Occipital lobe (tissue), 2 donors: ENCODE results near the gene GABRR3. TPM values are rescaled to one million over a fixed set of nuclear protein-coding genes. Genes with fewer than 3 reads are reported as not detected.
A peak's percentile ranks its signal among the peaks of the same experiment; 100 is the strongest.
"Not testable (repeated sequence)": the region's sequence is repeated elsewhere in the genome, so short reads cannot be mapped to it uniquely, and the experiment has no call there.

Experiments used
- DNase-seq: peaks from one replicate; lab custom pipeline; 2025; lab: John Stamatoyannopoulos, UW
- total RNA-seq: library from RNA; depleted of rRNA; stranded (reverse); fragments of >200 nt; gene quantifications from one replicate; pipeline ENCODE4 v1.2.3, GENCODE V29; 2014

GABRR3 gene
- total RNA-seq, 1 donor from 2014 or later = not detected

- DNase-seq = peak; percentile 80
These were observed 11.9 kb downstream of the GABRR3 start for GRCh38 chr3:98022978-98023820.

- DNase-seq = no peak
These were observed 13.1 kb downstream of the GABRR3 start for GRCh38 chr3:98021830-98022560.

- DNase-seq = no peak
These were observed 14.7 kb downstream of the GABRR3 start for GRCh38 chr3:98020412-98020811.

- no peak for DNase-seq
These were observed 16.8 kb downstream of the GABRR3 start for GRCh38 chr3:98018301-98018700.

- DNase-seq = no peak
These were observed 20.9 kb downstream of the GABRR3 start for GRCh38 chr3:98014268-98014585.

GRCh38 chr3:98013411-98014267, 21.5 kb downstream of the GABRR3 start:
- no peak for DNase-seq

- no peak for DNase-seq
These were observed 22.1 kb downstream of the GABRR3 start for GRCh38 chr3:98012979-98013378.

GRCh38 chr3:98010883-98011449, 24.1 kb downstream of the GABRR3 start:
- not testable (repeated sequence) for DNase-seq

GRCh38 chr3:98010194-98010882, 24.8 kb downstream of the GABRR3 start:
- DNase-seq = no peak

GRCh38 chr3:98008855-98009254, 26.3 kb downstream of the GABRR3 start:
- DNase-seq = no peak

GRCh38 chr3:98005438-98005837, 29.7 kb downstream of the GABRR3 start:
- DNase-seq = no peak

- no peak for DNase-seq
These were observed 30.4 kb downstream of the GABRR3 start for GRCh38 chr3:98004721-98005120.

- no peak for DNase-seq
These were observed 31.7 kb downstream of the GABRR3 start for GRCh38 chr3:98003306-98003969.

- no peak for DNase-seq
These were observed 32.4 kb downstream of the GABRR3 start for GRCh38 chr3:98002717-98003116.

- DNase-seq = no peak
These were observed 35.1 kb downstream of the GABRR3 start for GRCh38 chr3:97999994-98000393.

- DNase-seq = no peak
These were observed 36.0 kb downstream of the GABRR3 start for GRCh38 chr3:97999103-97999502.

- no peak for DNase-seq
These were observed 38.1 kb downstream of the GABRR3 start for GRCh38 chr3:97996988-97997387.

GRCh38 chr3:97994328-97994945, 40.7 kb downstream of the GABRR3 start:
- DNase-seq = no peak

GRCh38 chr3:97993526-97993925, 41.6 kb downstream of the GABRR3 start:
- no peak for DNase-seq
